ENCODE measurements around the gene PLXDC2.

The PLXDC2 gene

GRCh38 chr10:20334559-20334958, 518.3 kb downstream of the PLXDC2 start:
- Mint-ChIP-seq H3K9me3 (peaks cover 28% of the 10 kb centered on the region), H3K27ac (no peak overlapping the region)
- TF ChIP-seq CTCF (IDR thresholded peaks at IDR 0.05; ENCODE audit: unreplicated experiment in 3 of 3), result no peak

More at GRCh38 chr10:20334559-20334958, 518.3 kb downstream of the PLXDC2 start:
- no peaks in the 10 kb centered on the region for H3K4me1 Mint-ChIP-seq
- H3K36me3 Mint-ChIP-seq (ENCODE audit: low read depth), result peaks cover under 1% of the 10 kb centered on the region
- H3K27me3 Mint-ChIP-seq (ENCODE audit: low read depth), result no peaks in the 10 kb centered on the region
- no peak overlapping the region for H3K4me3 Mint-ChIP-seq
